ENCODE data around the gene STAMBPL1. TPM values are rescaled to one million over a fixed set of nuclear protein-coding genes. Genes with fewer than 3 reads are reported as not detected.

Gene STAMBPL1
- total and polyA plus RNA-seq, 2 donors (not counting 1 experiment from before 2014, with no cell fraction given) = 45.6 to 72.5 TPM

- no peaks in the 10 kb centered on the region for H3K9me3 ChIP-seq (ENCODE audit: control insufficient read depth, insufficient read depth, low read depth, low read length)
- H3K4me1 ChIP-seq (ENCODE audit: control insufficient read depth, extremely low read depth, insufficient read depth, low read length) = peaks cover 2% of the 10 kb centered on the region
- no peaks in the 10 kb centered on the region for H4K20me1 ChIP-seq (ENCODE audit: control insufficient read depth, extremely low read depth, insufficient read depth, low read length)
- no peaks in the 10 kb centered on the region for H3K27me3 ChIP-seq (ENCODE audit: control insufficient read depth, insufficient read depth, low read length)
- no peaks in the 10 kb centered on the region for H3K79me2 ChIP-seq (ENCODE audit: control insufficient read depth, insufficient read depth, low read length)
- no peak for TF ChIP-seq CTCF (conservative IDR thresholded peaks at IDR 0.05 in 1 of 2, IDR thresholded peaks at IDR 0.05 in 1 of 2; ENCODE audit: low read depth in 1 of 2, low read length in 2 of 2)
- no peak for TF ChIP-seq EZH2 (IDR thresholded peaks at IDR 0.05; ENCODE audit: low read length, missing control alignments)
- no peak overlapping the region for H2AFZ ChIP-seq (ENCODE audit: low read length)
- no peak overlapping the region for H3K9ac ChIP-seq (ENCODE audit: insufficient read depth, low read length)
- H3K27ac ChIP-seq (ENCODE audit: insufficient read depth, low read length) = no peak overlapping the region
- no peak overlapping the region for H3K4me2 ChIP-seq (ENCODE audit: extremely low read depth, insufficient read depth, low read length)
- no peak overlapping the region for H3K4me3 ChIP-seq (replicated peaks in 1 of 4; ENCODE audit: control extremely low read depth in 1 of 4, insufficient read depth in 1 of 4, low read depth in 3 of 4, low read length in 4 of 4)
- H3K36me3 ChIP-seq (ENCODE audit: control insufficient read depth, insufficient read depth, low read length) = no peaks in the 10 kb centered on the region
- peak; percentile 11 to 48 for DNase-seq (ENCODE audit: low read depth in 2 of 2)
Observed at GRCh38 chr10:88849234-88849633, 30.8 kb upstream of the STAMBPL1 start.

GRCh38 chr10:88850712-88851111 lies 29.3 kb upstream of the STAMBPL1 start:
- Histone ChIP-seq H3K4me2 (ENCODE audit: extremely low read depth, insufficient read depth, low read length) (no peak overlapping the region), H3K27me3 (ENCODE audit: control insufficient read depth, insufficient read depth, low read length) (no peaks in the 10 kb centered on the region), H3K36me3 (ENCODE audit: control insufficient read depth, insufficient read depth, low read length) (no peaks in the 10 kb centered on the region), H3K27ac (ENCODE audit: insufficient read depth, low read length) (no peak overlapping the region), H4K20me1 (ENCODE audit: control insufficient read depth, extremely low read depth, insufficient read depth, low read length) (no peaks in the 10 kb centered on the region), H3K9me3 (ENCODE audit: control insufficient read depth, insufficient read depth, low read depth, low read length) (no peaks in the 10 kb centered on the region), H2AFZ (ENCODE audit: low read length) (no peak overlapping the region), H3K9ac (ENCODE audit: insufficient read depth, low read length) (no peak overlapping the region), H3K79me2 (ENCODE audit: control insufficient read depth, insufficient read depth, low read length) (no peaks in the 10 kb centered on the region), H3K4me3 (replicated peaks in 1 of 4; ENCODE audit: control extremely low read depth in 1 of 4, insufficient read depth in 1 of 4, low read depth in 3 of 4, low read length in 4 of 4) (no peak overlapping the region), H3K4me1 (ENCODE audit: control insufficient read depth, extremely low read depth, insufficient read depth, low read length) (peaks cover 2% of the 10 kb centered on the region)
- DNase-seq (ENCODE audit: low read depth in 2 of 2) = no peak
- TF ChIP-seq EZH2 (IDR thresholded peaks at IDR 0.05; ENCODE audit: low read length, missing control alignments) (no peak), CTCF (conservative IDR thresholded peaks at IDR 0.05 in 1 of 2, IDR thresholded peaks at IDR 0.05 in 1 of 2; ENCODE audit: low read depth in 1 of 2, low read length in 2 of 2) (no peak)

- DNase-seq (ENCODE audit: low read depth in 2 of 2) = peak; percentile 57 to 61
- Histone ChIP-seq H4K20me1 (ENCODE audit: control insufficient read depth, extremely low read depth, insufficient read depth, low read length) (no peaks in the 10 kb centered on the region), H2AFZ (ENCODE audit: low read length) (no peak within 1 kb of the TSS), H3K4me3 (replicated peaks in 1 of 4; ENCODE audit: control extremely low read depth in 1 of 4, insufficient read depth in 1 of 4, low read depth in 3 of 4, low read length in 4 of 4) (no peak within 1 kb of the TSS), H3K27me3 (ENCODE audit: control insufficient read depth, insufficient read depth, low read length) (no peaks in the 10 kb centered on the region), H3K9ac (ENCODE audit: insufficient read depth, low read length) (no peak within 1 kb of the TSS), H3K27ac (ENCODE audit: insufficient read depth, low read length) (no peak within 1 kb of the TSS), H3K4me1 (ENCODE audit: control insufficient read depth, extremely low read depth, insufficient read depth, low read length) (peaks cover 2% of the 10 kb centered on the region), H3K79me2 (ENCODE audit: control insufficient read depth, insufficient read depth, low read length) (no peaks in the 10 kb centered on the region), H3K4me2 (ENCODE audit: extremely low read depth, insufficient read depth, low read length) (no peak within 1 kb of the TSS), H3K36me3 (ENCODE audit: control insufficient read depth, insufficient read depth, low read length) (no peaks in the 10 kb centered on the region), H3K9me3 (ENCODE audit: control insufficient read depth, insufficient read depth, low read depth, low read length) (no peaks in the 10 kb centered on the region)
- no peak for TF ChIP-seq EZH2 (IDR thresholded peaks at IDR 0.05; ENCODE audit: low read length, missing control alignments)
- no peak for TF ChIP-seq CTCF (conservative IDR thresholded peaks at IDR 0.05 in 1 of 2, IDR thresholded peaks at IDR 0.05 in 1 of 2; ENCODE audit: low read depth in 1 of 2, low read length in 2 of 2)
Observed at GRCh38 chr10:88851706-88852105, 28.3 kb upstream of the STAMBPL1 start, which contains the start of gene ANKRD22. TSS of gene ANKRD22 (minus strand) at chr10:88851844. CDS start at chr10:88851607, 237 bp downstream.
